Glutamatergic neuron (in vitro differentiated cells): Measurements from ENCODE around the gene DHRS1. TPM values are rescaled to one million over a fixed set of nuclear protein-coding genes. Genes with fewer than 3 reads are reported as not detected.

Experiments
- DNase-seq: peaks from one replicate; pipeline ENCODE4 v3.0.0; 2022
- H3K27ac Mint-ChIP-seq: one replicate; pipeline ENCODE4 v1.8.0; 2020; ENCODE audit warnings: mild to moderate bottlenecking, mixed read lengths, inconsistent platforms; ENCODE audit not compliant: unreplicated experiment
- H3K27me3 Mint-ChIP-seq: one replicate; pipeline ENCODE4 v1.8.0; 2020; ENCODE audit warnings: mild to moderate bottlenecking, moderate library complexity, mixed read lengths, inconsistent platforms; ENCODE audit not compliant: unreplicated experiment
- H3K36me3 Mint-ChIP-seq: one replicate; pipeline ENCODE4 v1.8.0; 2020; ENCODE audit warnings: mild to moderate bottlenecking, mixed read lengths, inconsistent platforms; ENCODE audit not compliant: unreplicated experiment
- H3K4me1 Mint-ChIP-seq: one replicate; pipeline ENCODE4 v1.8.0; 2020; ENCODE audit warnings: mild to moderate bottlenecking, low read depth, mixed read lengths, inconsistent platforms; ENCODE audit not compliant: unreplicated experiment
- H3K4me3 Mint-ChIP-seq: one replicate; pipeline ENCODE4 v1.8.0; 2020; ENCODE audit warnings: mild to moderate bottlenecking, mixed read lengths, inconsistent platforms; ENCODE audit not compliant: unreplicated experiment
- H3K9me3 Mint-ChIP-seq: one replicate; pipeline ENCODE4 v1.8.0; 2020; ENCODE audit warnings: mild to moderate bottlenecking, moderate library complexity, mixed read lengths, inconsistent platforms; ENCODE audit not compliant: unreplicated experiment
- CTCF ChIP-seq: fragments of 200-600 bp; sonication (generic); IDR thresholded peaks from one replicate; pipeline ENCODE4 v1.5.0; 2021; ENCODE audit not compliant: partially characterized antibody, unreplicated experiment
- total RNA-seq: library from RNA; stranded (reverse); fragmentation: NEBNext Ultra II Directional; extraction: Animal tissue kit (Norgen Biotek cat#: 25700); gene quantifications from one replicate; pipeline ENCODE4 v1.2.1, GENCODE V29; 2021; ENCODE audit not compliant: unreplicated experiment

The DHRS1 gene
- total RNA-seq, 1 donor from 2014 or later = 25.1 TPM

GRCh38 chr14:24327303-24327702, 27.7 kb upstream of the DHRS1 start:
- Mint-ChIP-seq H3K36me3 (peaks cover 3% of the 10 kb centered on the region), H3K4me1 (peaks cover 4% of the 10 kb centered on the region), H3K4me3 (no peak overlapping the region), H3K9me3 (peaks cover 7% of the 10 kb centered on the region), H3K27ac (no peak overlapping the region), H3K27me3 (peaks cover 16% of the 10 kb centered on the region)
- TF ChIP-seq CTCF = no peak
- DNase-seq = no peak

- Mint-ChIP-seq H3K4me1 (no peaks in the 10 kb centered on the region), H3K4me3 (no peak overlapping the region), H3K36me3 (no peaks in the 10 kb centered on the region), H3K9me3 (peaks cover 3% of the 10 kb centered on the region), H3K27me3 (peaks cover 10% of the 10 kb centered on the region), H3K27ac (no peak overlapping the region)
- no peak for DNase-seq
- no peak for TF ChIP-seq CTCF
These were observed 26.4 kb upstream of the DHRS1 start for GRCh38 chr14:24325963-24326362.

- peaks cover 5% of the 10 kb centered on the region for H3K27me3 Mint-ChIP-seq
- no peak for DNase-seq
- H3K27ac Mint-ChIP-seq = peak overlapping the region; percentile 28
- H3K9me3 Mint-ChIP-seq = no peaks in the 10 kb centered on the region
- H3K4me1 Mint-ChIP-seq = no peaks in the 10 kb centered on the region
- no peaks in the 10 kb centered on the region for H3K36me3 Mint-ChIP-seq
- no peak overlapping the region for H3K4me3 Mint-ChIP-seq
- TF ChIP-seq CTCF = no peak
These were observed 25.5 kb upstream of the DHRS1 start for GRCh38 chr14:24325041-24325530.

GRCh38 chr14:24324024-24324423, 24.4 kb upstream of the DHRS1 start:
- Mint-ChIP-seq H3K4me3 (no peak overlapping the region), H3K4me1 (no peaks in the 10 kb centered on the region), H3K36me3 (no peaks in the 10 kb centered on the region), H3K27me3 (peaks cover 8% of the 10 kb centered on the region), H3K27ac (no peak overlapping the region), H3K9me3 (no peaks in the 10 kb centered on the region)
- TF ChIP-seq CTCF = no peak
- DNase-seq = no peak

GRCh38 chr14:24323341-24323740, 23.8 kb upstream of the DHRS1 start:
- peaks cover 2% of the 10 kb centered on the region for H3K9me3 Mint-ChIP-seq
- H3K36me3 Mint-ChIP-seq = no peaks in the 10 kb centered on the region
- TF ChIP-seq CTCF = no peak
- no peak for DNase-seq
- H3K4me1 Mint-ChIP-seq = no peaks in the 10 kb centered on the region
- no peak overlapping the region for H3K27ac Mint-ChIP-seq
- peaks cover 10% of the 10 kb centered on the region for H3K27me3 Mint-ChIP-seq
- H3K4me3 Mint-ChIP-seq = no peak overlapping the region
